Measurements from ENCODE around the gene NEK10. TPM values are rescaled to one million over a fixed set of nuclear protein-coding genes. Genes with fewer than 3 reads are reported as not detected.

NEK10 gene
- total and polyA plus RNA-seq, 2 of the 13 experiments (the other 11 are each of a cell fraction or from before 2014, with no cell fraction given), result 2.8 to 14.2 TPM

DNA sequence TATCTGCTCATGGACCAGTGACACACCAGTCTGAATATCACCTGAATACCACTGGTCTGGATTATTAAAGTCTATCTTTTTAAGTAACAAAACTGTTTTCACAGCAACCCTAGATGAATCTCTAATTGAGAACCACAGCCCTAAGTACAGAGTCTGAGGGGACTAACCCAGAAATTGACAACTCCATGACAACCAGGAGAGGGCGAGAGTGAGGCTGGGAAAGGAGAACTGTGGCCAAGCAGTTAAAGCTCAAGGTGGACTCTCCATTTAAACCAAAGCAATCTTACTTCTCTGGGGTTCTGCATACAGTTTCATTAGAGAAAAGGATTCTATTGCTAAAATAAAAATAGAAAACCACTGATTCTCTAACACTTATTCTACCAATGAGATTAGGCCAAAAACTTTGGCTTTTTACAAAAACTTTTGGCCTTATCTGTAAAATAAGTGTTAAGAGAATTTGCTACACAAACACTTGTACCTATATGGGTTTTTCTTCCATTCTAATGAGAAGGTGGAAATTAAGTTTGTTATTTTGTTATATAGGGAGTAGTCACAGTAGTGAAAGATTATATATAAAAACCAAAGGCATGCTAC is 11.4 kb downstream of the NEK10 start (continued):
- TF ChIP-seq ZNF556 (CRISPR knock-in tag; IDR thresholded peaks at IDR 0.05; ENCODE audit: borderline replicate concordance) (no peak), ZNF878 (CRISPR knock-in tag; IDR thresholded peaks at IDR 0.05) (no peak), KAT7 (CRISPR knock-in tag; IDR thresholded peaks at IDR 0.05; ENCODE audit: borderline replicate concordance) (no peak), ZNF24 (IDR thresholded peaks at IDR 0.05) (no peak), ZBTB7A (CRISPR knock-in tag; IDR thresholded peaks at IDR 0.05) (no peak), KLF16 (CRISPR knock-in tag; IDR thresholded peaks at IDR 0.05) (no peak), HOXA7 (CRISPR knock-in tag; IDR thresholded peaks at IDR 0.05) (no peak), SRSF1 (optimal IDR thresholded peaks at IDR 0.05; ENCODE audit: low read depth, low read length) (no peak), CBX1 (IDR thresholded peaks at IDR 0.05; ENCODE audit: low read depth) (no peak), RORA (CRISPR knock-in tag; IDR thresholded peaks at IDR 0.05) (no peak), ATF7-NPFF (CRISPR knock-in tag; IDR thresholded peaks at IDR 0.05; ENCODE audit: low read depth) (no peak), GABPA (IDR thresholded peaks at IDR 0.05; ENCODE audit: low read depth, low read length) (no peak), GABPA (CRISPR knock-in tag; IDR thresholded peaks at IDR 0.05; ENCODE audit: low read depth) (no peak), SMARCE1 (IDR thresholded peaks at IDR 0.05; ENCODE audit: borderline replicate concordance) (no peak), ZNF781 (CRISPR knock-in tag; IDR thresholded peaks at IDR 0.05; ENCODE audit: borderline replicate concordance, not compliant biosample characterization) (no peak), ZNF782 (CRISPR knock-in tag; IDR thresholded peaks at IDR 0.05; ENCODE audit: borderline replicate concordance) (no peak)
- TF ChIP-seq, protein P1, sequence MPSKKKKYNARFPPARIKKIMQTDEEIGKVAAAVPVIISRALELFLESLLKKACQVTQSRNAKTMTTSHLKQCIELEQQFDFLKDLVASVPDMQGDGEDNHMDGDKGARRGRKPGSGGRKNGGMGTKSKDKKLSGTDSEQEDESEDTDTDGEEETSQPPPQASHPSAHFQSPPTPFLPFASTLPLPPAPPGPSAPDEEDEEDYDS (CRISPR knock-in tag; IDR thresholded peaks at IDR 0.05), result no peak
- TF ChIP-seq, protein P2, sequence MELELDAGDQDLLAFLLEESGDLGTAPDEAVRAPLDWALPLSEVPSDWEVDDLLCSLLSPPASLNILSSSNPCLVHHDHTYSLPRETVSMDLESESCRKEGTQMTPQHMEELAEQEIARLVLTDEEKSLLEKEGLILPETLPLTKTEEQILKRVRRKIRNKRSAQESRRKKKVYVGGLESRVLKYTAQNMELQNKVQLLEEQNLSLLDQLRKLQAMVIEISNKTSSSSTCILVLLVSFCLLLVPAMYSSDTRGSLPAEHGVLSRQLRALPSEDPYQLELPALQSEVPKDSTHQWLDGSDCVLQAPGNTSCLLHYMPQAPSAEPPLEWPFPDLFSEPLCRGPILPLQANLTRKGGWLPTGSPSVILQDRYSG (CRISPR knock-in tag; IDR thresholded peaks at IDR 0.05), result no peak
- TF ChIP-seq, protein P3, sequence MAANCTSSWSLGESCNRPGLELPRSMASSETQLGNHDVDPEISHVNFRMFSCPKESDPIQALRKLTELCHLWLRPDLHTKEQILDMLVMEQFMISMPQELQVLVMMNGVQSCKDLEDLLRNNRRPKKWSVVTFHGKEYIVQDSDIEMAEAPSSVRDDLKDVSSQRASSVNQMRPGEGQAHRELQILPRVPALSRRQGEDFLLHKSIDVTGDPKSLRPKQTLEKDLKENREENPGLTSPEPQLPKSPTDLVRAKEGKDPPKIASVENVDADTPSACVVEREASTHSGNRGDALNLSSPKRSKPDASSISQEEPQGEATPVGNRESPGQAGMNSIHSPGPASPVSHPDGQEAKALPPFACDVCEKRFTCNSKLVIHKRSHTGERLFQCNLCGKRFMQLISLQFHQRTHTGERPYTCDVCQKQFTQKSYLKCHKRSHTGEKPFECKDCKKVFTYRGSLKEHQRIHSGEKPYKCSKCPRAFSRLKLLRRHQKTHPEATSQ (CRISPR knock-in tag; IDR thresholded peaks at IDR 0.05; ENCODE audit: borderline replicate concordance), result no peak
- TF ChIP-seq, protein P4, sequence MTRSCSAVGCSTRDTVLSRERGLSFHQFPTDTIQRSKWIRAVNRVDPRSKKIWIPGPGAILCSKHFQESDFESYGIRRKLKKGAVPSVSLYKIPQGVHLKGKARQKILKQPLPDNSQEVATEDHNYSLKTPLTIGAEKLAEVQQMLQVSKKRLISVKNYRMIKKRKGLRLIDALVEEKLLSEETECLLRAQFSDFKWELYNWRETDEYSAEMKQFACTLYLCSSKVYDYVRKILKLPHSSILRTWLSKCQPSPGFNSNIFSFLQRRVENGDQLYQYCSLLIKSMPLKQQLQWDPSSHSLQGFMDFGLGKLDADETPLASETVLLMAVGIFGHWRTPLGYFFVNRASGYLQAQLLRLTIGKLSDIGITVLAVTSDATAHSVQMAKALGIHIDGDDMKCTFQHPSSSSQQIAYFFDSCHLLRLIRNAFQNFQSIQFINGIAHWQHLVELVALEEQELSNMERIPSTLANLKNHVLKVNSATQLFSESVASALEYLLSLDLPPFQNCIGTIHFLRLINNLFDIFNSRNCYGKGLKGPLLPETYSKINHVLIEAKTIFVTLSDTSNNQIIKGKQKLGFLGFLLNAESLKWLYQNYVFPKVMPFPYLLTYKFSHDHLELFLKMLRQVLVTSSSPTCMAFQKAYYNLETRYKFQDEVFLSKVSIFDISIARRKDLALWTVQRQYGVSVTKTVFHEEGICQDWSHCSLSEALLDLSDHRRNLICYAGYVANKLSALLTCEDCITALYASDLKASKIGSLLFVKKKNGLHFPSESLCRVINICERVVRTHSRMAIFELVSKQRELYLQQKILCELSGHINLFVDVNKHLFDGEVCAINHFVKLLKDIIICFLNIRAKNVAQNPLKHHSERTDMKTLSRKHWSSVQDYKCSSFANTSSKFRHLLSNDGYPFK (CRISPR knock-in tag; IDR thresholded peaks at IDR 0.05; ENCODE audit: borderline replicate concordance), result no peak
- TF ChIP-seq, protein P5, sequence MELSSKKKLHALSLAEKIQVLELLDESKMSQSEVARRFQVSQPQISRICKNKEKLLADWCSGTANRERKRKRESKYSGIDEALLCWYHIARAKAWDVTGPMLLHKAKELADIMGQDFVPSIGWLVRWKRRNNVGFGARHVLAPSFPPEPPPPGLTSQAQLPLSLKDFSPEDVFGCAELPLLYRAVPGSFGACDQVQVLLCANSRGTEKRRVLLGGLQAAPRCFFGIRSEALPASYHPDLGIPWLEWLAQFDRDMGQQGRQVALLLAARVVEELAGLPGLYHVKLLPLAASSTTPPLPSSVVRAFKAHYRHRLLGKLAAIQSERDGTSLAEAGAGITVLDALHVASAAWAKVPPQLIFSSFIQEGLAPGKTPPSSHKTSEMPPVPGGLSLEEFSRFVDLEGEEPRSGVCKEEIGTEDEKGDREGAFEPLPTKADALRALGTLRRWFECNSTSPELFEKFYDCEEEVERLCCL (CRISPR knock-in tag; IDR thresholded peaks at IDR 0.05; ENCODE audit: borderline replicate concordance), result no peak
- TF ChIP-seq, protein P6, sequence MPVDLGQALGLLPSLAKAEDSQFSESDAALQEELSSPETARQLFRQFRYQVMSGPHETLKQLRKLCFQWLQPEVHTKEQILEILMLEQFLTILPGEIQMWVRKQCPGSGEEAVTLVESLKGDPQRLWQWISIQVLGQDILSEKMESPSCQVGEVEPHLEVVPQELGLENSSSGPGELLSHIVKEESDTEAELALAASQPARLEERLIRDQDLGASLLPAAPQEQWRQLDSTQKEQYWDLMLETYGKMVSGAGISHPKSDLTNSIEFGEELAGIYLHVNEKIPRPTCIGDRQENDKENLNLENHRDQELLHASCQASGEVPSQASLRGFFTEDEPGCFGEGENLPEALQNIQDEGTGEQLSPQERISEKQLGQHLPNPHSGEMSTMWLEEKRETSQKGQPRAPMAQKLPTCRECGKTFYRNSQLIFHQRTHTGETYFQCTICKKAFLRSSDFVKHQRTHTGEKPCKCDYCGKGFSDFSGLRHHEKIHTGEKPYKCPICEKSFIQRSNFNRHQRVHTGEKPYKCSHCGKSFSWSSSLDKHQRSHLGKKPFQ (CRISPR knock-in tag; IDR thresholded peaks at IDR 0.05; ENCODE audit: insufficient replicate concordance), result no peak

Measured in HepG2 (cell line).